ENCODE measurements around the gene PCSK6.

Gene PCSK6

DNA sequence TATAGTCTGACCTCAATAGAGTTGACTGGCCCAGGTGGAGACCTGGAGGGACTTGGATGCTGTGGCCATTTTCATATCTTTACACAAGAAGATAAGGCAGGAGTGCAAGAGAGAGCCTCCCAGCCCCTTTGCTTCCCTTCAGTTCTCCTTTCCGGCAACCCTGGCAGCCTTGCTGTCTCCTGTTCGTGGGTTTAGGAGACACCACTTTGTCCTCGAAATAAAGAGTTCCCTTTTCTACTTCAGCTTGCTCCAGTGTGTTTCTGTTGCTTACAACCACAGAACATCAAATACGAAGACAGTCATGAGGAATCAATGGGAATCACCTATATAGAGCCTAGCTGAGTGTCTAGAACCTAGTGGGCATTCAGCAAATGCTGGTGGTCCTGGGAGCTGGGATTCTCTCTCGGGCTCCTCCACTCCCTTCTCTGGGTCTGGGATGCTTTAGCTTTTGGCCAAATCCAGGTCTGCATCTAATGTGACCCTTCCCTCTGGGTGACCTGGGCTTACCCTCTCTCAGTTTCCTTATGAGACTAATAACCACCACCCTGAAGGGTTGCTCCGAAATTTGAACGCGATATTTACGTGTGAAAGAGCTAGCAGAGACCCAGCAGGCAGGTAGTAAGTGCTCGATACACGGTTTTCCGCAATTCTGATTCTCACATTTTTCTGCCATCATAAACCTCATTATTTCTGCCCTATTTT lies 44.5 kb downstream of the PCSK6 start:
- DNase-seq: no peak

- no peak for DNase-seq
Observed at GRCh38 chr15:101444015-101444414, 45.5 kb downstream of the PCSK6 start.

DNA sequence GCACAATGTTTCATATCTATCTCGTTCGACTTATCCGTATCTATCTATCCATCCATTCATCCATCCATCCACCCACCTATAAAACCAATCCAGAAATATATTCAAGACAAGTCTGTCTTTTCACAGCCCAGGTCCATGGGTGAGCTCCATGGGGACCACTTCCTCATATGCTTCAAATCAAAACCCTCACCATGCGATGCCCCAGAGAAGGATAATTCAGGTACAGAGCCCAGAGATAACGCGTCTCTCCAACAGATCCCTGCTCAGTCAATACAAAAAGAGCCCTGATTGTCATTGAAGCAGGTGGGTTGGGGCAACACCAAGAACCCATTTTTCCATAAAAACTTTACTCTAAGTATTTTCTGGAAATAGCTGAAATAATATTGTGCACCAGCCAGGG lies 47.2 kb downstream of the PCSK6 start:
- DNase-seq: no peak

DNA sequence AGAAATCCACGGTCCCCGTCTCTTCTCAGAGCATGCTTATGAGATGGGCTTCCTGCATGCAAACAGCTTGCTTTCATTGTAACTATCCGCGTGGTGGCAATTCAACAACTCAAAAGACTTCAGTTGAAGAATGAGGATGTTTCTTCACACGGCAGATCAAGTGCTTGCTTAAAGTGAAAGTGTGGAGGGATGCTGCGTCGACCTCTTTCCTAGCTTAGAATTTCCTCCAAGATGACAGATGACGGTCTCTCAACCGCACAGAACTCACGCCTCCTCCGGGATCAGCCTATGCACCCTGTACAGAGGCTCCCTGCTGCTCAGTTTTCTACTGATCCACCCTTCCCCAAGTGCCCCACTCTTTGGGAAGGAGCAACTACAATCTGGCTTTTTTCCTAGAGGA lies 47.8 kb downstream of the PCSK6 start:
- DNase-seq: no peak

DNA sequence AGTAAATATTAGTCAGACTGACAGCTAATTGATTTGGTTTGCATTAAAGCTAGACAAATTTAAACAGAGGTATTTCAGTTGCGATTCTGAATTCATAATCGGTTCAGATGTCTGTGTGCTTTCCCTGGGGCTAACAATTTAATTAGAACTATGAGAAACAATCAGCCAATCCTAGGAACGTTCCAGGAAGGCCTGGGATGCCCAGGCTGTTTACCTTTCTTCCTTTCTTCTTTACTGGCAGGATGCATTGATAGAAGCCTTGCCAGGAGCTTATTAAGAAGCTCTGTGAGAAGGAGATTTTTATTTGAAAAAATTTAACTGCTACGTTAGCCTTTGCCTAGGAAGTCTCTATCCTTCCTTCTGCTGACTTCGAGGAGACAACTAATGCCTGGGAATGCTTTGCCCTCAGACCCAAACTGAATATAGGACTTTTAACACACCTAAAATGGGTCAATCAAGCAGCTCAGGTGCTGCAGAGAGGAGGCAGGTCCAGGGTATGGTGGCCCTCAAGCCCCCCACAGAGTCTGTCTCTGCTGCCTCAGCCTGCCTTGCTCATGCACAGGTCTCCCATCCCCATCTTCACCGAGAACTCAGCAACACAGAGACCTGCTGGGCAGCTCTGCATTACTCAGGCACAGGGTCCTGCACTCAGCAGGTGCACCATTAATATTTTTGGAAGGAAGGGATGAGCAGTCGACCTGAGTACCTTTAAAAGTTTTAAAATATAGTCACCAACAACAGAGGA lies 48.5 kb downstream of the PCSK6 start:
- DNase-seq: no peak

DNA sequence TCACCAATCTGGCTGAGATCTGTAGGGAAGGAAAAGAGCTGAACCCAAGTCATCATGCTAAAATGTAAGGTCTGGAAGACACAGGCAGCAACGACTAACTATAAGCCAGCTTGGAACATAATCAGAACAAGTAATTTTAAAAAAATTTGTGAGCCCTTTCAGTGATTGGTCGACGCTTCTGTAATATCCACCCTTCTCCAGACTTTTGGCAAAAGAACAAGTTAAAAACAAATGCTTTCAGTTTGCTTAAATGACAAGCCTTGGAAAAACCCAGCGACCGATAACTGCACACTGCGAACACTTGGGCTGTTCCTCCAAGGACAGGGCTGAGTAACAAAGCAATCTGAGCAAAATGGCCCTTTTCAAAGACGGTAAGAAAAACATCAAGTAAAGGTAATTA lies 49.6 kb downstream of the PCSK6 start:
- no peak for DNase-seq

- DNase-seq: no peak
Observed at GRCh38 chr15:101439285-101439919, 50.1 kb downstream of the PCSK6 start.

- DNase-seq: no peak
Observed at GRCh38 chr15:101438482-101439284, 50.8 kb downstream of the PCSK6 start.

GRCh38 chr15:101437618-101438481 lies 51.7 kb downstream of the PCSK6 start:
- no peak for DNase-seq

GRCh38 chr15:101437209-101437608 lies 52.3 kb downstream of the PCSK6 start:
- DNase-seq: no peak

DNA sequence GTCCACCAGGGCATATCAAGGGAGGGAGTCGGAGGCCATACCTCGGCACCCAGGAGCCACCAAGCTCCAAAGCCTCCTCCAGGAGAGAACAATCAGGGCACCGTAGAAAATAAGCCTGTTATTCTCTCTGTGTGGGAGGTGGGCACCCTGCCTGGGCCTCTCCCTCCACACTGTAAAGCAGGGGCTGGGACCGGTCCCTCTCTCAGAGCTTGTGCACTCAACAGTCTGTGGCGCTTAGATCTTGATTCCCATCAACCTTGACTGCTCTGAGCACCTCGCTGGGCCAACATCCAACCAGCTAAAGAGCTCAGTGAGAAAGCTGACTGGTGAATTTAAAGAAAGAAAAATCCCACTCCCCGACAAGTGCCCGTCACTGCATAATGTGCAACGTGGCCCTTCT lies 53.0 kb downstream of the PCSK6 start:
- no peak for DNase-seq

DNA sequence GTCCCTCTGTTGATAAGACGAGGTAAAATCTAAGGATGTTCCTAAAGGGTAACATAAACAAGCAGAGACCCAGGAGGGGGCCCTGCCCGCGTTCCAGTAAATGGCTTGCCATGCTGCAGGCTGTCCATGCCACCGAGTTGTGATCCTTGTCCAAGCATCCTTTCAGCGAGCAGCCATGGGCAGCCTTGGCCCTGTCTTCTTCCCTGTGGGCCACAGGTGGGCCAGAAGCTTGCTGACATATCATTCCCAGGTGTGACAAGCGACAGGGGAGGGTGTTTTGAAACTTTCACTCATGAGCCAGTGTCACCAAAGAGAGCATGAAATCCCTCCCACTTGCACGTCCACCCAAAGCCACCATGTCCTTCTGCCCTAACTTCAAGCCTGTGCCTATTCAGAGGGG lies 53.7 kb downstream of the PCSK6 start:
- DNase-seq: no peak

- DNase-seq: no peak
Observed at GRCh38 chr15:101434032-101434920, 55.2 kb downstream of the PCSK6 start.

DNA sequence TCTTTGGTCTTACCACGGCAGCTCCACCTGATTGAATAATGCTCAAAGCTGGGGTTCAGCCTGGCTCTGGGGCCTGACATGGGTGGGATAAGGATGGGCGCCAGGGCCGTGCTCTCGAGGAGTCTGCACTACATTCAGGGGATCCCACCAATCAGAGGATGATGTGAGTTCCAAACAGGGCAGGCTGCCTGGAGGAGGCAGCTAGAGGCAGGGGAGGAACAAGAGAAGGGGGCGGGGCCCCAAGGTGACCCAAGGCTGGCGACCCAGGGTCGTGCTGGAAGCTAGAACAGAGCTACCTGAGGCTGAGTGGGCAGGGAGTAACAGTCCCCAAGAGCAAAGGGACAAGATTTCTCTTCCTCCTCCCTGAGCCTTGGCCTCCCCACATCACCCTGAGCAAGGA lies 56.1 kb downstream of the PCSK6 start:
- no peak for DNase-seq

- DNase-seq: no peak
Observed at GRCh38 chr15:101432982-101433381, 56.5 kb downstream of the PCSK6 start.

GRCh38 chr15:101431748-101432147 lies 57.8 kb downstream of the PCSK6 start:
- no peak for DNase-seq

DNA sequence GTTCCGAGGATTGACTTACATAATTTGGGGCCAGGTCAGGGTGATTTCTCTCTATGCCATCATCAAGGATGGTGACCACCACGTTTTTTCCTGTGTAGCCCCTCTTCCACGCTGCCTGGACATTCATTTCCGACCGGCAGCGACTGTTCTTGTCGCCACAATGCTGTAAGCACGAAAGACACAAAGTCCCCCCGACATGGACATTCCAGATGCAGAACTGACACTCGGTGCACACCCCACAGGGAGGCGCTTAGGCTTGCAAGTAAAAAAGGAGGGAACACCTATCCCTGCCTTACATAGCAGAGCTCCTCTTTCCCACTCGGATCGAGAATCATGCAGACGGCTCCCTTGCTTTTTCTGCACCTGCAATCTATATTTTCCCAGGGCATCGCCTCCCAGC lies 58.2 kb downstream of the PCSK6 start:
- no peak for DNase-seq

- DNase-seq: no peak
Observed at GRCh38 chr15:101429646-101430045, 59.9 kb downstream of the PCSK6 start.

DNA sequence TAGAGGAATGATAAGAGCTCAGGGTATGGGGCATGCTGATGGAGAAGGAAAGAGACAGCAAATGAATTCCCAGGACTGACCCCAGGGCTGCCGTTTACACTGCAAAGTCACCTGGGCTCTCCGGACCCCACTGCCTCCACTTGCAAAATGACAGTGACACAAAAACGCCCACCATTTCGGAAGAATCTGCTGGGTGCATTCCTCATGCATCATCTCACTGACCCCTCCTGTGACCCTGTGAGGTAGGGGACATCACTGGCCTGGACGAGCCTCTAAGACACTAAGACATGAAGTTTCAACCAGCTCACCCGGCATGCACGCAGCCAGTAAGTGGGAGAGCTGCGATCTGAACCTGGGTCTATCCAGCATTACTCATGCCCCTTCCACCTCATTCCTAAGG lies 60.3 kb downstream of the PCSK6 start:
- DNase-seq: no peak

DNA sequence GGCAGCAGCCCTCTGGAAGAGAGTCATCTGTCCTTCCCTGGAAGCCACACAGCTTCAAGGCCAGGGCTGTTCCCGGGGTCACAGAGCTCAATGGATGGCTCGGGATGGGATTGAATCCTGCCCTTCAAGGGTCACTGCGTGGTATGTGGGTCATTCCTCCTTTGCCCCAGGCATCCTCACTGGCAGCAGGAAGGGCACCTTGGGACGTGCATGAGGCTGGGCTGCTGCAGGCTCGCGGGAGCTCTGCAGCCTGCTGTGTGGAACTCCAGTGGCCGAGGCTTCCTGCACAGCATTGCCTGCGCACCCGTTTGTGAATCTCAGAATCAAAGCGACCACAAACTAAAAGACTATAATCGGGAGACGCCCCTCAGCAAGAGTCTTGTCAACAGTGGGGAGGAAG lies 60.7 kb downstream of the PCSK6 start:
- DNase-seq: no peak
